ENCODE results near the gene MYO15A. TPM values are rescaled to one million over a fixed set of nuclear protein-coding genes. Genes with fewer than 3 reads are reported as not detected.

MYO15A gene
- total and polyA plus RNA-seq, 2 donors (not counting 1 experiment from before 2014, with no cell fraction given) = 0.42 to 2.0 TPM

DNA sequence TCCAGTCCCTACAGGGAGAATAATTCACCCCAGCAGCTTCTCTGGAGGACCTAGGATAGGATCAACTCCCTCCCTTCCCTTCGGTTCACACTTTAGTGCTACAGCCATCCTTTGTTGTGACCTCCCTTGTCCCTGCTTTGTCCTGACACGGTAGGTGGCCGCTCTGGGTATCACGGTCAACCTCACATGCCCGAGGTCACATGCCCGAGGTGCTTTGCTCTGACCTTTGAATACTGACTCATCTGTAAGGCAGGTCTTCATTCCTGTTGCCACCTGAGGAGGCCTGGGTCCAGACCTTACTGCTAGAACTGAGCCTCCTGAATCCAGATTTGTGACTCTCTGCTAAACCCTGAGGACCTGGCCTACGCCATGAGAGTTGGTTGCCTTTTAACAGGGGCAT is 94.8 kb downstream of the MYO15A start:
- TF ChIP-seq, protein P1, sequence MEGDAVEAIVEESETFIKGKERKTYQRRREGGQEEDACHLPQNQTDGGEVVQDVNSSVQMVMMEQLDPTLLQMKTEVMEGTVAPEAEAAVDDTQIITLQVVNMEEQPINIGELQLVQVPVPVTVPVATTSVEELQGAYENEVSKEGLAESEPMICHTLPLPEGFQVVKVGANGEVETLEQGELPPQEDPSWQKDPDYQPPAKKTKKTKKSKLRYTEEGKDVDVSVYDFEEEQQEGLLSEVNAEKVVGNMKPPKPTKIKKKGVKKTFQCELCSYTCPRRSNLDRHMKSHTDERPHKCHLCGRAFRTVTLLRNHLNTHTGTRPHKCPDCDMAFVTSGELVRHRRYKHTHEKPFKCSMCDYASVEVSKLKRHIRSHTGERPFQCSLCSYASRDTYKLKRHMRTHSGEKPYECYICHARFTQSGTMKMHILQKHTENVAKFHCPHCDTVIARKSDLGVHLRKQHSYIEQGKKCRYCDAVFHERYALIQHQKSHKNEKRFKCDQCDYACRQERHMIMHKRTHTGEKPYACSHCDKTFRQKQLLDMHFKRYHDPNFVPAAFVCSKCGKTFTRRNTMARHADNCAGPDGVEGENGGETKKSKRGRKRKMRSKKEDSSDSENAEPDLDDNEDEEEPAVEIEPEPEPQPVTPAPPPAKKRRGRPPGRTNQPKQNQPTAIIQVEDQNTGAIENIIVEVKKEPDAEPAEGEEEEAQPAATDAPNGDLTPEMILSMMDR (conservative IDR thresholded peaks at IDR 0.05 in 1 of 2, IDR thresholded peaks at IDR 0.05 in 1 of 2; ENCODE audit: low read depth in 1 of 2, low read length in 2 of 2) = no peak
- Histone ChIP-seq H2AFZ (ENCODE audit: low read length) (no peak overlapping the region), H4K20me1 (ENCODE audit: control insufficient read depth, extremely low read depth, insufficient read depth, low read length) (no peaks in the 10 kb centered on the region), H3K27ac (ENCODE audit: insufficient read depth, low read length) (no peak overlapping the region), H3K4me1 (ENCODE audit: control insufficient read depth, extremely low read depth, insufficient read depth, low read length) (no peaks in the 10 kb centered on the region), H3K9me3 (ENCODE audit: control insufficient read depth, insufficient read depth, low read depth, low read length) (no peaks in the 10 kb centered on the region), H3K79me2 (ENCODE audit: control insufficient read depth, insufficient read depth, low read length) (peaks cover 41% of the 10 kb centered on the region), H3K9ac (ENCODE audit: insufficient read depth, low read length) (no peak overlapping the region), H3K27me3 (ENCODE audit: control insufficient read depth, insufficient read depth, low read length) (no peaks in the 10 kb centered on the region), H3K4me3 (replicated peaks in 1 of 4; ENCODE audit: control extremely low read depth in 1 of 4, insufficient read depth in 1 of 4, low read depth in 3 of 4, low read length in 4 of 4) (no peak overlapping the region), H3K4me2 (ENCODE audit: extremely low read depth, insufficient read depth, low read length) (no peak overlapping the region), H3K36me3 (ENCODE audit: control insufficient read depth, insufficient read depth, low read length) (peaks cover 17% of the 10 kb centered on the region)
- no peak for DNase-seq (ENCODE audit: low read depth in 2 of 2)

DNA sequence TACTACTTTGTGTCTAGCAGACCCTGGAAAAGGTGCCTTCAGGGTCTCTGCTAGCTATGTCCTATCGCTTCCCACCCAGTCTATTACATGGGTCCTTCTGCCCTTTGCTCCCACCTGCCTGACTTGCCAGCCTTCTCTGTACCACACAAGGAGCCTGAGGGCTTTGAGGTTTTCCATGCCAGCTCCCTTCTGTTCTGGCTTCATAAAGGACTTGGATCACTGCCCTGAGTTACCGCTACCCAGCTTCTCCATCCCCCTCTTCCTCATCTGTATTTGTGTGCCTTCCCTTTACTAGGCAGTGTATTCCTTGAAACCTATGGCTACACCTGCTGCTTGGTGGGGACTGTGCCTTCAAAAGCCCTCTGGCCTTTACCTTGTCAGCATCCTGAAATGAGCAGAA is 97.3 kb downstream of the MYO15A start:
- H3K79me2 ChIP-seq (ENCODE audit: control insufficient read depth, insufficient read depth, low read length) = peaks cover 20% of the 10 kb centered on the region
- TF ChIP-seq, protein P1 (conservative IDR thresholded peaks at IDR 0.05 in 1 of 2, IDR thresholded peaks at IDR 0.05 in 1 of 2; ENCODE audit: low read depth in 1 of 2, low read length in 2 of 2) = no peak
- TF ChIP-seq EZH2 (IDR thresholded peaks at IDR 0.05; ENCODE audit: low read length, missing control alignments) = no peak
- no peak overlapping the region for H3K27ac ChIP-seq (ENCODE audit: insufficient read depth, low read length)
- no peaks in the 10 kb centered on the region for H3K27me3 ChIP-seq (ENCODE audit: control insufficient read depth, insufficient read depth, low read length)
- no peaks in the 10 kb centered on the region for H3K4me1 ChIP-seq (ENCODE audit: control insufficient read depth, extremely low read depth, insufficient read depth, low read length)
- H2AFZ ChIP-seq (ENCODE audit: low read length) = no peak overlapping the region
- H4K20me1 ChIP-seq (ENCODE audit: control insufficient read depth, extremely low read depth, insufficient read depth, low read length) = no peaks in the 10 kb centered on the region
- H3K36me3 ChIP-seq (ENCODE audit: control insufficient read depth, insufficient read depth, low read length) = peaks cover 22% of the 10 kb centered on the region
- no peak for DNase-seq (ENCODE audit: low read depth in 2 of 2)
- no peaks in the 10 kb centered on the region for H3K9me3 ChIP-seq (ENCODE audit: control insufficient read depth, insufficient read depth, low read depth, low read length)
- no peak overlapping the region for H3K4me3 ChIP-seq (replicated peaks in 1 of 4; ENCODE audit: control extremely low read depth in 1 of 4, insufficient read depth in 1 of 4, low read depth in 3 of 4, low read length in 4 of 4)
- H3K4me2 ChIP-seq (ENCODE audit: extremely low read depth, insufficient read depth, low read length) = no peak overlapping the region
- no peak overlapping the region for H3K9ac ChIP-seq (ENCODE audit: insufficient read depth, low read length)

DNA sequence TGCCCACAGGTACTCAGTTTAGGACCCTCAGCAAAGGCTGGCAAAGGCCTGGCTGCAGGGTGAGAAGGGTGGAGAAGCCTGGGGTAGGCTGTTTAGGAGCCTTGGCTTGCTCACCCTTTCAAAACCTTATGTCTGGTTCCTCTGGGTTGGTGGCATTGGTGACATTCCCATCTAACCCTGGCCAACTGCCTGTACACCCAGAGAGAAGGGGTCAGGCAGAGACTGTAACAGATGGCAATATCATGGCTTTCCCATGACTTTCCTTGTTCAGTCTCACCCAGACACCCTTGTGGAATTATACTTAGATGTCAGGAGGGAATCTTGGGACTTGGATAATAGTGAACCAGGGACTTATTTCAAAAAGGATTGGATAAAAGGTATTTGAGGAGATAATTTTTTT is 98.4 kb downstream of the MYO15A start:
- H3K79me2 ChIP-seq (ENCODE audit: control insufficient read depth, insufficient read depth, low read length) = peaks cover 13% of the 10 kb centered on the region

More for the DNA sequence above, 98.4 kb downstream of the MYO15A start:
- no peaks in the 10 kb centered on the region for H3K9me3 ChIP-seq (ENCODE audit: control insufficient read depth, insufficient read depth, low read depth, low read length)
- H3K27me3 ChIP-seq (ENCODE audit: control insufficient read depth, insufficient read depth, low read length) = no peaks in the 10 kb centered on the region
- H3K4me3 ChIP-seq (replicated peaks in 1 of 4; ENCODE audit: control extremely low read depth in 1 of 4, insufficient read depth in 1 of 4, low read depth in 3 of 4, low read length in 4 of 4) = no peak overlapping the region
- H2AFZ ChIP-seq (ENCODE audit: low read length) = no peak overlapping the region
- H3K9ac ChIP-seq (ENCODE audit: insufficient read depth, low read length) = no peak overlapping the region
- no peak overlapping the region for H3K4me2 ChIP-seq (ENCODE audit: extremely low read depth, insufficient read depth, low read length)
- no peak for DNase-seq (ENCODE audit: low read depth in 2 of 2)
- H3K36me3 ChIP-seq (ENCODE audit: control insufficient read depth, insufficient read depth, low read length) = peaks cover 22% of the 10 kb centered on the region
- TF ChIP-seq EZH2 (IDR thresholded peaks at IDR 0.05; ENCODE audit: low read length, missing control alignments) = no peak
- no peaks in the 10 kb centered on the region for H4K20me1 ChIP-seq (ENCODE audit: control insufficient read depth, extremely low read depth, insufficient read depth, low read length)
- H3K4me1 ChIP-seq (ENCODE audit: control insufficient read depth, extremely low read depth, insufficient read depth, low read length) = no peaks in the 10 kb centered on the region
- no peak overlapping the region for H3K27ac ChIP-seq (ENCODE audit: insufficient read depth, low read length)
